Uterus (tissue), 4 donors: ENCODE data around the gene COL4A1. TPM values are rescaled to one million over a fixed set of nuclear protein-coding genes. Genes with fewer than 3 reads are reported as not detected.
A peak's percentile ranks its signal among the peaks of the same experiment; 100 is the strongest.

Experiments used
- DNase-seq, 2 donors: peaks; one replicate each; pipeline ENCODE4 v3.0.0-alpha.2; 2019 to 2020
- H3K27ac ChIP-seq, 2 donors: fragments of 200-600 bp; sonication (generic); 1 replicate in 1 of 2; 2 replicates in 1 of 2; pipeline ENCODE4 v1.5.1; 2016 to 2018
- H3K27me3 ChIP-seq, 2 donors: fragments of 200-600 bp; sonication (generic); one replicate each; pipeline ENCODE4 v1.5.1; 2018 to 2019; ENCODE audit warnings: control low read depth in 1 of 2
- H3K36me3 ChIP-seq, 2 donors: fragments of 200-600 bp; sonication (generic); one replicate each; pipeline ENCODE4 v1.5.1; 2019; ENCODE audit warnings: control low read depth in 1 of 2
- H3K4me1 ChIP-seq, 2 donors: fragments of 200-600 bp; sonication (generic); one replicate each; pipeline ENCODE4 v1.5.1; 2018 to 2019; ENCODE audit warnings: control low read depth in 1 of 2
- H3K4me3 ChIP-seq, 2 donors: fragments of 200-600 bp; sonication (generic); 1 replicate in 1 of 2; 2 replicates in 1 of 2; pipeline ENCODE4 v1.5.1; 2018 to 2019; ENCODE audit warnings: mild to moderate bottlenecking in 1 of 2
- H3K9me3 ChIP-seq, 2 donors: fragments of 200-600 bp; sonication (generic); one replicate each; pipeline ENCODE4 v1.5.1; 2019; ENCODE audit warnings: control low read depth in 1 of 2
- CTCF ChIP-seq, 4 experiments: fragments of 200-600 bp in 2 of 4; fragments of 450-650 bp in 2 of 4; sonication (generic) in 2 of 4; IDR thresholded peaks; one replicate each; pipeline ENCODE4 v1.5.1; 2016 to 2019; ENCODE audit warnings: antibody characterized with exemption in 4 of 4, mild to moderate bottlenecking in 2 of 4, moderate library complexity in 1 of 4
- POLR2A ChIP-seq, 2 donors: fragments of 450-650 bp; IDR thresholded peaks; one replicate each; pipeline ENCODE4 v1.6.1; 2016; ENCODE audit warnings: antibody characterized with exemption in 2 of 2, mild to moderate bottlenecking in 1 of 2, moderate library complexity in 1 of 2
- intact Hi-C: fragments of 100-400 bp; cut with DNase I; formaldehyde crosslinking; loops from one replicate; pipeline ENCODE4 v1.15.1; 2023; ENCODE audit warnings: low total_unique reads
- total RNA-seq, 4 donors: library from RNA; depleted of rRNA in 3 of 4; stranded (reverse); fragments of >200 nt in 3 of 4; gene quantifications; one replicate each; pipeline versions ENCODE4 v1.1.0 to v1.2.4, GENCODE V29; 2014 to 2023
- donor health status: DM: yes; HTN: yes; CAD: no.

Gene COL4A1
- total RNA-seq, 4 donors from 2014 or later = 164 to 737 (median 209) TPM

GRCh38 chr13:110338441-110339101, 31.6 kb upstream of the COL4A1 start:
- TF ChIP-seq POLR2A (IDR thresholded peaks at IDR 0.05) = no peak
- TF ChIP-seq CTCF (IDR thresholded peaks at IDR 0.05) = no peak
- no peaks in the 10 kb centered on the region for H3K36me3 ChIP-seq
- no peaks in the 10 kb centered on the region for H3K9me3 ChIP-seq
- H3K27me3 ChIP-seq = no peaks in the 10 kb centered on the region
- peaks cover 9 to 26% of the 10 kb centered on the region in 2 donors for H3K4me1 ChIP-seq
- no peak overlapping the region for H3K4me3 ChIP-seq
- peak overlapping the region; percentile 92 to 96 for H3K27ac ChIP-seq
- intact Hi-C loops = no loop called here
- peak; percentile 68 to 73 for DNase-seq

GRCh38 chr13:110337247-110337646, 30.3 kb upstream of the COL4A1 start:
- Histone ChIP-seq H3K9me3 (no peaks in the 10 kb centered on the region), H3K4me3 (no peak overlapping the region), H3K27me3 (no peaks in the 10 kb centered on the region), H3K36me3 (no peaks in the 10 kb centered on the region), H3K4me1 (peaks cover 9 to 26% of the 10 kb centered on the region in 2 donors), H3K27ac (peak overlapping the region; percentile 92 to 96)
- intact Hi-C loops = no loop called here
- no peak for TF ChIP-seq POLR2A (IDR thresholded peaks at IDR 0.05)
- TF ChIP-seq CTCF (IDR thresholded peaks at IDR 0.05) = no peak
- DNase-seq = no peak

GRCh38 chr13:110336681-110337080, 29.7 kb upstream of the COL4A1 start:
- peak overlapping the region; percentile 92 to 96 for H3K27ac ChIP-seq
- TF ChIP-seq CTCF (IDR thresholded peaks at IDR 0.05) = no peak
- TF ChIP-seq POLR2A (IDR thresholded peaks at IDR 0.05) = no peak
- no peaks in the 10 kb centered on the region for H3K36me3 ChIP-seq
- H3K4me3 ChIP-seq = no peak overlapping the region
- no peaks in the 10 kb centered on the region for H3K27me3 ChIP-seq
- H3K4me1 ChIP-seq = peaks cover 9 to 26% of the 10 kb centered on the region in 2 donors
- intact Hi-C loops = no loop called here
- DNase-seq = no peak
- no peaks in the 10 kb centered on the region for H3K9me3 ChIP-seq

GRCh38 chr13:110336108-110336507, 29.2 kb upstream of the COL4A1 start:
- no peak for TF ChIP-seq CTCF (IDR thresholded peaks at IDR 0.05)
- Histone ChIP-seq H3K9me3 (no peaks in the 10 kb centered on the region), H3K27ac (peak overlapping the region; percentile 92 to 96), H3K4me1 (peaks cover 11 to 26% of the 10 kb centered on the region in 2 donors), H3K36me3 (no peaks in the 10 kb centered on the region), H3K27me3 (no peaks in the 10 kb centered on the region), H3K4me3 (no peak overlapping the region)
- intact Hi-C loops = no loop called here
- DNase-seq = no peak

- no peaks in the 10 kb centered on the region for H3K9me3 ChIP-seq
- H3K27ac ChIP-seq = peak overlapping the region; percentile 92 to 96
- peaks cover 21 to 26% of the 10 kb centered on the region in 2 donors for H3K4me1 ChIP-seq
- H3K27me3 ChIP-seq = no peaks in the 10 kb centered on the region
- no peaks in the 10 kb centered on the region for H3K36me3 ChIP-seq
- no peak overlapping the region for H3K4me3 ChIP-seq
- TF ChIP-seq POLR2A (IDR thresholded peaks at IDR 0.05) = no peak
- TF ChIP-seq CTCF (IDR thresholded peaks at IDR 0.05) = no peak
- DNase-seq = no peak
- intact Hi-C loops = no loop called here
These were observed 28.0 kb upstream of the COL4A1 start for GRCh38 chr13:110334841-110335490.
